Stimulated activated CD4-positive, alpha-beta T cell treated with anti-CD3 and anti-CD28 coated beads, Interleukin-15, amount 100 ng/mL, for 1 hour (primary cell): ENCODE data around the gene WDR59.

ENCODE experiments used
- DNase-seq, 2 donors: peaks; one replicate each; pipeline ENCODE4 v3.0.0-alpha.2; 2020; ENCODE audit warnings: low read depth in 1 of 2, low spot score in 1 of 2

Gene WDR59

GRCh38 chr16:74903901-74904678 is 80.8 kb downstream of the WDR59 start:
- no peak for DNase-seq

DNA sequence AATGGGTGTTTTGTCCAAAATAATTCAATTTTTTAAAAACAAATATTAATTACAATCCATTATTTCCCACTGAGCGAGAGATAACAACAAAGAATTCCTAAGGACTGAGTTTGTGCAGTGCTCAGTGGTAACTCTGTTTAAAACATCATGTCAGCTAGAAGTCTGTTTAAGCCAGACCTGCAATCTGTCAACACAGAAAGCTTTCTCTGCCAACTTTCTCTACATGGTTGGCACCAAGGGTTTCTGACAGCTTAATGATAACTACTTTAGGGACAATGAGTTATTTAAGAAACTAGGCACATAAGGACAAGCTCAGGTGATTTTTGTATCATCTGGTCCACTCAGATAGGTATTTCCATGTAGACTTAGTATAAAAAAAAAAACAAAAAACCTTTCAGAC is 81.8 kb downstream of the WDR59 start:
- DNase-seq: no peak

DNA sequence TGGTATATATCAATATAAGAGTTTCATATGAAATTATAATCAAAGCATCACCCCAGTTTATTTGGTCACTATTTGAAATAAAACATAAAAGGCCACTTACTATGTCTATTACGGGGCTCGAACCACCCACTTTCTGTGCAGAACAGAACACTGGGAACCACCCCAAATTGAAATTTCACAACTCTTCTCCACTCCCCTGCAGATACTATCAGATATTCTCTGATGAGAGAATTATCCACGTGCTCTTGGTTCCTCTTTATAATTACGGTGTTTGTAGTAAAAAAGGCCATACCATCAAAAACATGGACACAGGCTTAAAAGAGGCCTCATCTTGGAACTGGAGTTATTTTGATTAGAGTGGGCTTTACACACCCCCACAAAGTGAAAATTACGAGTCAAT is 82.8 kb downstream of the WDR59 start:
- no peak for DNase-seq

DNA sequence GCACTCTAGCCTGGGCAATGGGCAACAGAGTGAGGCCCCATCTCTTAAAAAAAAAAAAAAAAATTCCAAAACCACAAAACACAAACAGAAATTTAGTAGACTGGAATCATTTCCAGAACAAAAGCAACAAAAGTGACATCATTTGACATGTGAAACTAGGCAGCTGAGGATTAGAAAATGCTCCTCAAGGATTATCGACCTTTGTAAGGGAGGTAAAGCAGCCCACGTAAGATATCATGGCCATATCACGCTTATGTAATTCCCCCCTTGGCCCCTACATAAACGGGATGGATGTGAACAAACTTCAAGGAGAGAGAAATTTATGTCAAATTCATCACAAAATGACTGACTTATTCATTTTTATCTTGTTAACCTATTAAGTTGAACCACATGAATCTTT is 83.3 kb downstream of the WDR59 start:
- no peak for DNase-seq

DNA sequence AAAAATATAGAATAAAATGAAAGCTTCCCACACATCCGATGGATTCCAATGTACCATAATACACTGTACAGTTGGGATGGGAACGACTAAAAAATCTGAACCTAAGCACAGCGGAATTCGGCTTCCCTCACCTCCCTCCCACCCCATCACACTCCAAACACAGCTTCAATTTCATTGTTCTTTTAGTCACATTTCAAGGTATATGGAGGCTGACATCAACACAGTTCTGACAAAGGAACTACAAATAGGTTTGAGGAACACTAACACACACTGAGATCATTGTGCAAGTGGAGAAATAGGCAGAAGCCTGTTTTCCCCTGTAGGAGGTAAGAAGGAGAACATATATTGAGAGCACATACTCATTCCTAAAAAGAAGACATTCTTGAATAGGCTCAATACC is 85.1 kb downstream of the WDR59 start:
- DNase-seq: no peak

GRCh38 chr16:74898659-74899058 is 86.3 kb downstream of the WDR59 start:
- no peak for DNase-seq

GRCh38 chr16:74896389-74897370 is 88.2 kb downstream of the WDR59 start:
- no peak for DNase-seq

- DNase-seq: no peak
Measured at GRCh38 chr16:74893541-74893940, 91.4 kb downstream of the WDR59 start.

DNA sequence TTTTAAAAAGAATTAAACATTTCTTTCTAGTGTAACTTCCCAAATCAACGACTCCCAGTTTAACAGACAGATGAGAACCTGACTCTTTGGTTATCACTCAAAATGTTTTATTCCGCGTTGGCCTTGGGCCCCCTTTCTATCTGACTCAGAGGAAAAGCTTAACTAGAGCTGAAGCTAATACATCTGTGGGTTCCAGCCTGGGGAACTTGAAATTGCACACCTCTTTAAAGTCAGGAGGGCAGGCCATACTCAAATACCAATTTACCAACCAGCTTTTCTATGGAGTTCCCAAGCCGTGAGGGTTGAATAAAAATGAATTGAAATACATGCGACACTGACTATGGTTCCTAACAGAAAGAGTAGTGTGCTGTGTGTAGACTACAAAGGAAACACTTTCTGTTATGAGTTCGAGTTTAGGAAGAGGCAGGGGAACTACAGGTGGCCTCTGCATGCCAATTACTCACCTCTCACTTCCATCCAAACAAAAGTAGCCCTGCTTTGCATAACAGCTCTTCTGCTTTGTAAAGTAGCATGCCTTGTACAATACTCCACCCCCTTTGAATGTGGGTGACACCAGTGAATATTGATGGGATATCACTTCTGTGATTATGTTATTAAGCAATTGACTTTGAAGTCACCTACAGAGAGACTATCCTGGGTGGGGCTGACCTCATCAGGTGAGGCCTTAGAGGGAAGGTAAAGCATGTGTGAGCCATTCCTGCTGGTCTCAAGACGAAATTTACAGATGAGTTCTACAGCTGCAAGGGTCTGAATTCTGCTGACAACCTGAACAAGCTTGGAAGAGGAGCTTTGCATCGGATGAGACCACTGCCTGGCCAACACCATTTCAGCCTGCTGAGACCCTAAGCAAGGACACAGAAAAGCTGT is 92.1 kb downstream of the WDR59 start:
- DNase-seq: no peak

- DNase-seq: no peak
Measured at GRCh38 chr16:74888888-74889287, 96.0 kb downstream of the WDR59 start.

DNA sequence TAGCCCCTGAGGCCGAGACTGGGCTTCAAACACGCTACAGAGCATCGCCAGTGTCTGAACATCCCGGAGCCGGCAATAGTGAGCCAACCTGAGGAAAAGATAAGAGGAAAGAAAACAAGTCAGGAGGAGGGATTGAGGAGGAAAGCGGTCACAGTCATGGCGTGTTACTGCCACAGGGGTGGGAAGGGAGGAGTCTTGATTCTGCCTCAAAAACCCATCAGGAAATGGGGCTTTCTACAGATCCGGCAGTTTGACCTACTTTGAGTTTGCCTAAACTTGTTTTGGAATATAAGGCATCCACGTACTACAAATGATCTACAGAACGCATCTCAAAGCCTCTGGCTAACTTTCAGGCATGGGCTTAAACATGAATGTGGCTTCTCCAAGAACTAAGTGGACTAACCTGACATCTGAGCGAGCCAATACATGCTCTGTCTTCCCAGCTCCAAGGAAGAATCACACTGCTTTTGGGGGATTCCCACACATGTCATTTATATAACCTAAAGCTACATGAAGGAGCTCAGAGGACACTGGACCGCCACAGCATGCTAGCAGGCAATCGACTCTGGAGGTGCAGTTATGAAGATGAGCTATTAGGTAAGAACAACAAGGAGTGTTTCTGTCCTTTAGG is 96.6 kb downstream of the WDR59 start:
- DNase-seq: no peak

- DNase-seq: no peak
Measured at GRCh38 chr16:74887084-74887483, 97.8 kb downstream of the WDR59 start.

GRCh38 chr16:74877706-74878105 is 107.2 kb downstream of the WDR59 start:
- DNase-seq: no peak

- DNase-seq: no peak
Measured at GRCh38 chr16:74874912-74875546, 109.9 kb downstream of the WDR59 start.

DNA sequence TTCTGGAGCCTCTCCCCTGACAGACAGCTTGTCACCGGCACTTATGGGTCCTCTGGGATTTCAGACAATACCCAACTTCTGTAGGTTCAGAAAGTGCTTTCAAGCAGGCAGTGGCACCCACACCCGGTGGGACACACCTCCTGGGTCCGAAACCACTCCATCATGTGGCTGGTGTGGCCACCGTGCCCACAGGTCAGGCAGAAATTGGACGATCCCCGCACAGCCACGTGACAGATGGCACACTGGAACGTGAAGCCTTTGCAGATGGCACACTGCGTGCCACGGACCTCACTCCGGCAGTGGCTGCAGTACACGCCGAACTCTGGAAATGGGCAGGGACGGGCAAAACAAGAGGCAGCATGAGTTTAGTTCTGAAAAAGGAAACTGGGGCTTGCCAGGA is 110.8 kb downstream of the WDR59 start:
- DNase-seq: no peak

- no peak for DNase-seq
Measured at GRCh38 chr16:74872302-74872701, 112.6 kb downstream of the WDR59 start.

- DNase-seq: no peak
Measured at GRCh38 chr16:74871608-74872007, 113.3 kb downstream of the WDR59 start.

GRCh38 chr16:74868501-74868900 is 116.4 kb downstream of the WDR59 start:
- no peak for DNase-seq

GRCh38 chr16:74868035-74868434 is 116.9 kb downstream of the WDR59 start:
- DNase-seq: no peak

- DNase-seq: no peak
Measured at GRCh38 chr16:74867281-74867849, 117.6 kb downstream of the WDR59 start.
